Stimulated activated CD8-positive, alpha-beta memory T cell treated with anti-CD3 and anti-CD28 coated beads, Interleukin-7, amount 100 ng/mL, for 48 hours (primary cell): ENCODE measurements around the gene KDM5A.
"Not testable (repeated sequence)": the region's sequence is repeated elsewhere in the genome, so short reads cannot be mapped to it uniquely, and the experiment has no call there.

Source experiments
- DNase-seq, 2 donors: peaks; one replicate each; pipeline ENCODE4 v3.0.0-alpha.2; 2020; ENCODE audit warnings: low read depth in 1 of 2; ENCODE audit errors: extremely low read depth in 1 of 2

Gene KDM5A

GRCh38 chr12:242496-242895 is 146.6 kb downstream of the KDM5A start:
- no peak for DNase-seq

GRCh38 chr12:241266-241665 is 147.9 kb downstream of the KDM5A start:
- no peak for DNase-seq

- DNase-seq: no peak
These were observed 148.6 kb downstream of the KDM5A start for GRCh38 chr12:240566-240965.

GRCh38 chr12:238736-239398 is 150.3 kb downstream of the KDM5A start:
- no peak for DNase-seq

GRCh38 chr12:238116-238515 is 151.0 kb downstream of the KDM5A start:
- DNase-seq: no peak

GRCh38 chr12:237026-237815 is 151.9 kb downstream of the KDM5A start:
- DNase-seq: no peak

- no peak for DNase-seq
These were observed 152.7 kb downstream of the KDM5A start for GRCh38 chr12:236445-236844.

GRCh38 chr12:235967-236366 is 153.2 kb downstream of the KDM5A start:
- not testable (repeated sequence) for DNase-seq

- no peak for DNase-seq
These were observed 154.2 kb downstream of the KDM5A start for GRCh38 chr12:234891-235415.

GRCh38 chr12:234019-234418 is 155.1 kb downstream of the KDM5A start:
- no peak for DNase-seq

- DNase-seq: no peak
These were observed 155.5 kb downstream of the KDM5A start for GRCh38 chr12:233615-233968.

- no peak for DNase-seq
These were observed 156.1 kb downstream of the KDM5A start for GRCh38 chr12:232731-233614.

GRCh38 chr12:230925-231671 is 158.0 kb downstream of the KDM5A start:
- no peak for DNase-seq
